GM21786 (cell line): ENCODE results near the gene DOCK6.
"Not testable (repeated sequence)": the region's sequence is repeated elsewhere in the genome, so short reads cannot be mapped to it uniquely, and the experiment has no call there.

Experiments
- ATAC-seq: cut with Tn5 transposase; IDR thresholded peaks from one replicate; pipeline ENCODE4 v1.9.1; 2021; ENCODE audit not compliant: unreplicated experiment

Gene DOCK6

DNA sequence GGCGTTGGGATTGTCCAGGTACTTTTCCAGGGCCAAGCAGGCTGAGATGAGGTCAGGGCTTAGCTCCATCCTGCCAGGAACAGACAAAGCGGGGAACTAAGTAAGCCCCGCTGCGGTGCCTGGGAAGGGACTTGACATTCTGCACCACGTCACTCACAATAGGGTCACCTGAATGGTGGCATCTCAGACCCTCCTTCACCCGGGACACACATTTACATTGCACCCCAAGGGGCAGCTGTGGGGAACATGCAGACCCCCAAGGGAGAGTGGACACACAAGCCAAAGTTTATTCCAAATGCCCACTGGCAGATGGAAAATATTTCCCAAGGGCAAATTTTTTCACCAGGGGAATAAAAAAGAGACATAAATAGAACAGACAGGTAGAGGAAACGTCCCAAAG, 86.4 kb downstream of the DOCK6 start:
- no peak for ATAC-seq

DNA sequence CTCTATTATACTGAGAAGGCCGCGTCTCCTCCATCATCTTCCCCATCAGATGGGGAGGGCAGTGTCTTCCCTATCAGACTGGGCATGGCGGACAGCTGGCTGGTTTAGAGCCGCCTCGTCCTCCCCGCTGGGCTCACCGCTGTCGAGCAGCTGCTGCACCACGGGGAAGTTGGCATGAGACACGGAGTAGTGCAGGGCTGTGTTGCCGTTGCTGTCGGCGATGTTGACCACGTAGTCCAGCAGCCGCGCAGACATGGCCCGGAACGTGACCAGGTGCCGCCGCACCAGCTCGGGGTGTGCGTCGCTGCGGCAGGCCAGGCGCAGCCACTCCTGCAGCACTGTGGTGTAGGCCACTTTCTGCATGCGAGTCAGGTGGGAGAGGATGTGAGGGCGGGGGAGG, 88.0 kb downstream of the DOCK6 start:
- no peak for ATAC-seq

DNA sequence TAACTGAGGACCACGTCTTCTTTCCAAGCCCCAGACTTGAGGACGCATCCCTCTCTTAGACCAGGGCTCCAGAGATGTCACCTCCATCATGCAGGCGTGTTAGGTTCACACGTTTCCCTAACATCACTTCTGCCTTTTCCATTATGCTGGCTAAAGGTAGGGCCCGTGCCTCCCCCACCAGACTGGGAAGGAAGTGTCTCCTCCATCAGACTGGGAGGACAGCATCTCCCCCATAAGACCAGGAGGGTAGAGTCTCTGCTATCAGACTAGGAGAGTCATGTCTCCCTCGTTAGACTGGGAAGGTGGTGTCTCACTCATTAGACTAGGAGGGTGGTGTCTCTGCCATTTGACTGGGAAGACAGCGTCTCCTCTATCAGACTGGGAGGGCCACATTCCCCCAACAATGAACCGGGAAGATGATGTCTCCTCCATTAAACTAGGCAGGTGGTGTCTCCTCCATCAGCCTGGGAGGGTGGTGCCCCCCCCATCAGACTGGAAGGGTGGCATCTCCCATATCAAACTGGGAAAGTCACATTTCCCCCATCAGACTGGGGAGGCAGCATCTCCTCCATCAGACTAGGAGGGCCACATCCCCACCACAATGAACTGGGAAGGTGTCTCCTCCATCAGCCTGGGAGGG, 88.7 kb downstream of the DOCK6 start:
- no peak for ATAC-seq

GRCh38 chr19:11172576-11172975, 89.7 kb downstream of the DOCK6 start:
- ATAC-seq: no peak

- no peak for ATAC-seq
These were observed 91.2 kb downstream of the DOCK6 start for GRCh38 chr19:11171144-11171543.

GRCh38 chr19:11169896-11170678, 92.2 kb downstream of the DOCK6 start:
- ATAC-seq: no peak

DNA sequence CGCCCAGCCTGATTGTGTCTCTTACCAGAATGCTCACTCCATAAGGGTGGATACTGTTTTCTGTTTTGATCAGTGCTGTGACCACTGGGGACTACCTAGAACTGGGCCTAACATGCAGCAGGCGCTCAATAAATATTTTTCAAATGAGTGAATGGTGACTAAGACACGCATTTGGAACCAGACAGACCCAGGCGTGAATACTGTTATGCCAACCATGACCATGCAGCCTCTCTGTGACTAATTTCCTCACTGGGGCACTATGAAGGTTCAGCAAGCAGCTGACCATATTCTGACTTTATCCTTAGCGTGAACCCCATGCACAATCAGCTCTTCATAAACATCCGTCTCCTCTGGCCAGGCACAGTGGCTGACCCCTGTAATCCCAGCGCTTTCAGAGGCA, 93.8 kb downstream of the DOCK6 start:
- no peak for ATAC-seq

DNA sequence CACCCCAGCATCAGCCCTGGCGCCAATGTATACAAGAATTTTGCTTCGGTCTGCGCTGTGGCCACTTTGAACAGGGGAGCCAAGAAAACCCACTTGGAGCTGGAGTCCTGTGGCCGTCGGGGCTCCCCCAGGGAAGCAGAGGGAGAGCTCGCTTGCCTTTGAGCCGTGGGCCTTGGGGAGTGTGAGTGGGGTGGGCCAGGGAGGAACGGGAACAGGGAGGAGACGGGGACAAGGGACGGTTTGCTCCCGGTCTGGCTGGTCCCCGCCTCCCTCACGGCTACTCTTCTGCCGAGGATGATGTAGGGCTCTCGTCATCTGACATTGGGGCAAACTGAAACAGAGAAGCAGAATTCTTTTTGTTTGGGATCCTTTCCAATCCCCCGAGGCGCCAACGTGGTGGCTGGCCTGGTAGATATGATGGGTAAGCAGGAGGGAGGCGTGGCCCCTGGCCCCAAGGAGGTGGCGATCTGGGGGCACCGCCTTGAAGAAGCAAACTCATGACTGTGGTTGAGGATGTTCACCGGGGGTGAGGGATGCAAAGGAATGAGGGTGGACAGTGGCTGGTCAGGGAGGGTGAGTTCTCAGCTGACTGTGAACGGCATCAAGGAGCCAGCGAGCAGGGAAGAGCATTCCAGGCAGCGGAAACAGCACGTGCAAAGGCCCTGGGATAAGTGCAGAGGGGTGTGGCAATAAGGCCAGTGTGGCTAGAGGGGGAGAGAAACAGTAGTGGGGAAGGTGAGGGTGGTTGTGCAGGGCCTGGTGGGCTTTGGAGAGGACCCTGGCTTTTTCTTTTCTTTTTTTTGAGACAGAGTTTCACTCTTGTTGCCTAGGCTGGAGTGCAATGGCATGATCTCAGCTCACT, 95.8 kb downstream of the DOCK6 start:
- ATAC-seq: no peak

GRCh38 chr19:11165486-11166030, 96.8 kb downstream of the DOCK6 start:
- ATAC-seq: no peak

- no peak for ATAC-seq
These were observed 97.4 kb downstream of the DOCK6 start for GRCh38 chr19:11164879-11165406.

DNA sequence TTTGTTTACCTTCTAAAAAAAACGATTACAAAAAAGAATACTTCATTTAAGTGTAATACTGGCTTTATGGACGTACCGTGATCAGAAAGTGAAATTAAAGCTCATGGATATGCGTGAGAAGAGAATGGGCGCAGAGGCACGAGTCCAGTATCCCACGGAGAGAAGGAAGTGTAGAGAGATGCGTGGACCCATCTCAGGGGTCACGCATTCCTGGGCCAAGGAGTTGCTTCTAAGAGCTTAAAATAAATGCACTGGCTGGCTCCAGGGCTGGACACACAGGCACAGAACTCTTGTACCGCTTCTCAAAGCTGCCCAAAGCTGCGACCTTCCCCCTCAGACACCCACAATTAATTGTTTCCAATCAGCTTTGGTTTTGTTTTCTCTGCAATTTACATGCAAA, 98.0 kb downstream of the DOCK6 start:
- no peak for ATAC-seq

- ATAC-seq: not testable (repeated sequence)
These were observed 101.9 kb downstream of the DOCK6 start for GRCh38 chr19:11160440-11160768.

- ATAC-seq: no peak
These were observed 102.5 kb downstream of the DOCK6 start for GRCh38 chr19:11159598-11160439.

- peak; percentile 97 for ATAC-seq
These were observed 106.8 kb downstream of the DOCK6 start, which contains the start of gene SPC24 for GRCh38 chr19:11155373-11156120. SPC24 (minus strand) TSS chr19:11155782; CDS start chr19:11155776, 6 bp downstream.

DNA sequence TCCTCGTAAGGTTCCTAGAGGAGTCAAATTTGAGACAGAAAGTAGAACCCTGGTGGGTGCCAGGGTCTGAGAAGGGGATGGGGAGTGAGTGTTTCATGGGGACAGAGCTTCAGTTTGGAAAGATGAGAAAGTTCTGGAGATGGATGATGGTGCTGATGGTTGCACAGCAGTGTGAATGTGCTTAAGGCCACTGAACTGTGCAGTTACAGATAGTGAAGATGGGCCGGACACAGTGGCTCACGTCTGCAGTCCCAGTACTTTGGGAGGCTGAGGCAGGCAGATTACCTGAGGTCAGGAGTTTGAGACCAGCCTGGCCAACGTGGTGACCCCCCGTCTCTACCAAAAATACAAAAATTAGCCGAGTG, 107.7 kb downstream of the DOCK6 start:
- no peak for ATAC-seq

GRCh38 chr19:11152318-11153062, 109.8 kb downstream of the DOCK6 start:
- ATAC-seq: no peak

DNA sequence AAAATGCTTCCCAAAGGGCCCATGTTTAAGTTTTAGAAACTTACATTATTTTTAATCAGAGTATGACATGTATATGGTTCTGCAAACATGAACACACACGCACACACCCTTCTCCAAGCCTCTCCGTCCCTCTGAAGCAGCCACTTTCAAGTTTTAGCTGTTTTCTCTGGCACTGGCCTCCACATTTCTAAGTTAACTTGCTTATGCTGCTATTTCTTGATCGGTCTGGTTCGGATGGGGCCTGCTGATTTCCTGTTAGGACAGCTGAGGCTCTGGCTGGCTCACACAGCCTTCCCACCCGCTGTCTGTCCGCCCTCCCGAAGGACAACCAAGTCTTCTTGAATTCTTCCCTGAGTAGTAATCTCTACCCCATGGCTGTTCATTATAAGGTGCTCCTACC, 111.1 kb downstream of the DOCK6 start:
- no peak for ATAC-seq
